ENCODE results near the gene GRHL1. TPM values are rescaled to one million over a fixed set of nuclear protein-coding genes. Genes with fewer than 3 reads are reported as not detected.
A peak's percentile ranks its signal among the peaks of the same experiment; 100 is the strongest.

GRHL1 gene
- total RNA-seq, 4 donors from 2014 or later: 0.29 to 1.0 (median 0.75) TPM

DNA sequence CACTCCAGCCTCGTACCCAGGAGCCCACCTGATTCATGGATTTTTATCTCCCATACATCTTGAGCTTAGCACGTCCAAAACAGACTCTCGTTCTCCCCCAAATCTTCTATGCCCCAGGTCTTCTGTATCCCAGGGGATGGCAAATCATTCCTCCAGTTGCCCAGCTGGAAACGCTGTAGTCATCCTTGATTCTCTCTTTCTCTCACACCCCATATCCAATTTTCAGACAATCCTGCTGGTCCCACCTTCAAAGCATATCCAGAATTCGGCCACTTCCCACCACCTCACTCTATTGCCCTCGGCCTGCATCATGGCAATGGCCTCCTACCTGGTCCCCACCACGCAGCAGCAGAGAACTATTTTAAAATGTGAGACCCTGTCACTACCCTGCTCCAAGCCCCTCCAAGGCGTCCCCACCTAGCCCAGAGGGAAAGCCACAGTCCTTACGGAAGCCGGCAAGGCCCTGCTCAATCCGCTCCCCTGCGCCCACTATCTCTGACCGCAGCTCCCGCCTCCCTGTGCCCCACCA, 1.4 kb upstream of the GRHL1 start:
- Histone ChIP-seq H3K4me3 (no peak overlapping the region), H3K36me3 (no peaks in the 10 kb centered on the region), H3K27ac (no peak overlapping the region), H3K4me1 (peaks cover 0 to 5% of the 10 kb centered on the region in 2 donors), H3K27me3 (peaks cover 0 to 8% (median 0%) of the 10 kb centered on the region in 3 donors), H3K9me3 (no peaks in the 10 kb centered on the region)
- TF ChIP-seq, protein P1, sequence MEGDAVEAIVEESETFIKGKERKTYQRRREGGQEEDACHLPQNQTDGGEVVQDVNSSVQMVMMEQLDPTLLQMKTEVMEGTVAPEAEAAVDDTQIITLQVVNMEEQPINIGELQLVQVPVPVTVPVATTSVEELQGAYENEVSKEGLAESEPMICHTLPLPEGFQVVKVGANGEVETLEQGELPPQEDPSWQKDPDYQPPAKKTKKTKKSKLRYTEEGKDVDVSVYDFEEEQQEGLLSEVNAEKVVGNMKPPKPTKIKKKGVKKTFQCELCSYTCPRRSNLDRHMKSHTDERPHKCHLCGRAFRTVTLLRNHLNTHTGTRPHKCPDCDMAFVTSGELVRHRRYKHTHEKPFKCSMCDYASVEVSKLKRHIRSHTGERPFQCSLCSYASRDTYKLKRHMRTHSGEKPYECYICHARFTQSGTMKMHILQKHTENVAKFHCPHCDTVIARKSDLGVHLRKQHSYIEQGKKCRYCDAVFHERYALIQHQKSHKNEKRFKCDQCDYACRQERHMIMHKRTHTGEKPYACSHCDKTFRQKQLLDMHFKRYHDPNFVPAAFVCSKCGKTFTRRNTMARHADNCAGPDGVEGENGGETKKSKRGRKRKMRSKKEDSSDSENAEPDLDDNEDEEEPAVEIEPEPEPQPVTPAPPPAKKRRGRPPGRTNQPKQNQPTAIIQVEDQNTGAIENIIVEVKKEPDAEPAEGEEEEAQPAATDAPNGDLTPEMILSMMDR (IDR thresholded peaks at IDR 0.05 in 4 of 5, conservative IDR thresholded peaks at IDR 0.05 in 1 of 5): no peak
- no peak for TF ChIP-seq POLR2A (IDR thresholded peaks at IDR 0.05)
- ATAC-seq (no peak), DNase-seq (no peak)
- intact Hi-C loops (cut with DNase I; ENCODE audit: low total_unique reads): loop anchor here (5.0 to 10.0 kb wide), 2 partner anchors 148 to 495 kb away; partner anchors contain the start of gene ODC1
- in situ Hi-C loops (cut with MboI; ENCODE audit: low sequenced_read_pairs in 4 of 4): no loop called here

DNA sequence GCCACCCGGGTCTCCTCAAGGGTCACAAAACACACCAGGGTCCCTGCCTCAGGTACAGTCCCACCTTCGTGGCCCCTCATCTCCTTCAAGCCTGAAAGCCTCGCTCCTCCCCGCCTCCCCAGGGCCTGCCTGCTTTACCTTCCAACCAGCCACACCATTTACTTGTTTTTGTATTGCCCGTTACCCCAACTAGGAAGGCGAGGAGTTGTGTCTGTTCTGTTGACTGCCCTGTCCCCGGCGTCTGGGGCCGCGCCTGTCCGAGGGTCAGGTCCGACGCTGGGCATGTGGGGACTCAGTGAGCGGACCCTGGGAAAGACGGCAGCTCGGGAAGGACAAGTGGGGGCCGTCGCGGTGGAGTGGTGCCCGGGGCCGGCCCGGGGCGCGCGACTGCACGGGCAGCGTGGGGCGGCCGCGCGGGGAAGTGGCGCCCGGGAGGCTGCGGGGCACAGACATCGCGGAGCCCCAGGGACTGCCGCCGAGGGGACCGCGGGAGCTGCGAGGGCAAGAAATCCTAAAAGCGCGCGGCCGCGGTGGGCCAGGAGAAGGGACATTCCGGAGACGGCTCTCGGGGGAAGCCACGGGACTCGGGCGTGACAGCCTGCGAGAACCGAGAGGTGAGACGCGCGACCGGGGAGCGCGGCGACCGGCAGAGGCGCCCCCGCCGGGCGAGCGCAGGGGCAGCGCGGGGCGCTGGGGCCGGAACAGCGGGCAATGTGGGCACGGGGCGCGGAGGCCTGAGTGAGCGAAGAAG, 797 bp upstream of the GRHL1 start:
- H3K9me3 ChIP-seq: no peaks in the 10 kb centered on the region
- H3K27me3 ChIP-seq: peaks cover 0 to 7% (median 0%) of the 10 kb centered on the region in 3 donors
- peak overlapping the region; percentile 71 to 77 (median 74) for H3K27ac ChIP-seq
- TF ChIP-seq, protein P1 (IDR thresholded peaks at IDR 0.05 in 4 of 5, conservative IDR thresholded peaks at IDR 0.05 in 1 of 5): peak in 1 of 5 experiments; percentile 46
- no peak for TF ChIP-seq POLR2A (IDR thresholded peaks at IDR 0.05)
- intact Hi-C loops (cut with DNase I; ENCODE audit: low total_unique reads) (loop anchor here (1.0 to 10.0 kb wide), 4 partner anchors 107 to 494 kb away; partner anchors contain the start of genes ODC1 and TAF1B), in situ Hi-C loops (cut with MboI; ENCODE audit: low sequenced_read_pairs in 4 of 4) (no loop called here)
- DNase-seq (peak in 1 of 2 donors; percentile 35), ATAC-seq (peak; percentile 41 to 64)
- H3K4me3 ChIP-seq: peak overlapping the region; percentile 54 to 82 (median 66)
- H3K4me1 ChIP-seq: peaks cover 0 to 5% of the 10 kb centered on the region in 2 donors
- no peaks in the 10 kb centered on the region for H3K36me3 ChIP-seq

DNA sequence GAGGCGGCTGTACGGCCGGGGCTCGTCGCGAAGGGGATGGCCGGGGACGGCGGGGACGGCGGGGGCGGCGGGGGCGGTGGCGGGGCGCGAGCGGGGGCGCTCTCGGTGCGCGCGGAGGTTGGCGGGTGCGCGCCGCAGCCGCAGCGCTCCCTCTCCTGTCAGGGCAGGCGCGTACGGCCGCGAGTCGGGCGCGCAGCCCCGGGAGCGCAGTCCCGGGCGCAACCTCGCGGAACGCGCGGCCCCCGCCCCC, 296 bp upstream of the GRHL1 start:
- Histone ChIP-seq H3K36me3 (no peaks in the 10 kb centered on the region), H3K4me3 (peak overlapping the region; percentile 54 to 82 (median 66)), H3K27me3 (peaks cover 0 to 4% (median 0%) of the 10 kb centered on the region in 3 donors), H3K27ac (peak overlapping the region; percentile 71 to 77 (median 74)), H3K4me1 (peaks cover 0 to 5% of the 10 kb centered on the region in 2 donors), H3K9me3 (no peaks in the 10 kb centered on the region)
- in situ Hi-C loops (cut with MboI; ENCODE audit: low sequenced_read_pairs in 4 of 4): no loop called here
- intact Hi-C loops (cut with DNase I; ENCODE audit: low total_unique reads): loop anchor here (1.0 to 10.0 kb wide), 4 partner anchors 108 to 494 kb away; partner anchors contain the start of genes ODC1 and TAF1B
- no peak for TF ChIP-seq POLR2A (IDR thresholded peaks at IDR 0.05)
- TF ChIP-seq, protein P1 (IDR thresholded peaks at IDR 0.05 in 4 of 5, conservative IDR thresholded peaks at IDR 0.05 in 1 of 5): peak in 1 of 5 experiments; percentile 24
- ATAC-seq: no peak
- DNase-seq: no peak

DNA sequence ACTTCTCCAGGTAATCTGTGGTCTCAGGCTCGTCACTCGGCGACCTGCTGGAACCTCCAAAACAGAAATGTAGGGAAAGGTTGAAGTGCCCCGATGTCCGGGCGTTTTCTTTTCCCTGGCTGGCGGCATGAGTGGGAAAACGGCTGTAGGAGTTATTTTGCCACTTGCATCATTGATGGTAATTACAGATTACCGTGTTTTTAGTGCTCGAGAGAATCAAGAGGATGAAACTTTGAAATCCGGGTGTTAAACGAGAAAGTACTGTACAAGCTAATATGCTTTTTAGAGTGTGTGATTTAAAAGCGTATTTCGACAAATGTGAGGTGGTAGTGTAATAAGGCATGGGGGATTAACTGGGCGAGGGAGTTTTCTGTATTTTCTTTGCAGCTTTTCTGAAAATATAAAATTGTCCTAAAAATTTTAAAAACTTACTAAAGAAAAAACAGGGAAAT, 819 bp downstream of the GRHL1 start:
- peak overlapping the region in 1 of 4 donors; percentile 71 for H3K27ac ChIP-seq
- DNase-seq (no peak), ATAC-seq (no peak)
- TF ChIP-seq, protein P1 (IDR thresholded peaks at IDR 0.05 in 4 of 5, conservative IDR thresholded peaks at IDR 0.05 in 1 of 5): no peak
- no peak for TF ChIP-seq POLR2A (IDR thresholded peaks at IDR 0.05)
- H3K4me1 ChIP-seq: peaks cover 0 to 5% of the 10 kb centered on the region in 2 donors
- H3K27me3 ChIP-seq: no peaks in the 10 kb centered on the region
- in situ Hi-C loops (cut with MboI; ENCODE audit: low sequenced_read_pairs in 4 of 4): no loop called here
- H3K9me3 ChIP-seq: no peaks in the 10 kb centered on the region
- peak overlapping the region; percentile 58 to 84 (median 68) for H3K4me3 ChIP-seq
- intact Hi-C loops (cut with DNase I; ENCODE audit: low total_unique reads): loop anchor here (5.0 to 10.0 kb wide), 2 partner anchors 150 to 492 kb away; partner anchors contain the start of gene ODC1
- H3K36me3 ChIP-seq: no peaks in the 10 kb centered on the region
